Measurements from ENCODE around the gene CCDC150.

Gene CCDC150

DNA sequence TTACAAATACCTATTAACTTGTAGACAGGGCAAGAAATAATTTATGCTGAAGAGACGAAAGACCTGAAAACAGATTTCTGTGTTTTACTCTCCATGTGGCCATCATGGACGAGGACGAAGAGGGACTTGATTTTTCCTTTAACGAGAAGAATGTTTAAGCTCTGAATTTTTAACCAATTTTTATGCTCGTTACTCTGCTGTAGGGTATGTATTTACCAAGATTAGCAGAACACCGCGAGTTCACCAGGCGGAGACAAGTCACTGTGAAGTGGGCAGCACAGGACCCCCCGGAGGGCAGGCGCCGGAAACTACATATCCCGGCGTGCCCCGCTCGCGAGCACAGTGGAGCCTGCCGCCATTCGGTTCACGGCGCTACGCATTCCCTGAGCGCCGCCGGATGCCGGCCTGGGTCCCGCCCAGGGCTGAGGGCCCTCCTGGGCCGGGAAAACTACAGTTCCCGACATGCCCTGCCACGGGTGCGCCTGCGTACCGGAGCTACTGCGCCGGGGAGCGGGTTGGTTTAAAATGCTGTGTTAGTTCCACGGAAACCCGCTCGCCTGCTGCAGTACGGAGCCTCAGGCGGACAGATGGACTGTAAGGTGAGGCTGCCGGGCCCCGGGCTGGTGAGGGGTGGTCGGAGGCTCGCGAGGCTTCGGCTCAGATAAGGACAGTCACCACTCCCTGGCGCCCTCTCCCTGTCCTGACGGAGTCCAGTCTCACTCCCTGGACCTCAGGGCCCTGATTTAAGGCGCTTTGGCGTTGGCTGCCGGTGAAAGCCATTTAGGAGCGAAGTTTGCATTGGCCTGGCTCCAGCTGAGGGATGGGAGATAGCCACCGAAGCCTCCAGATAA, at the start of gene CCDC150:
Gene CCDC150 (plus strand): TSS at position 536 of the 851 bp plus-strand sequence. CDS start 52 bp downstream, at position 588.
- Mint-ChIP-seq H3K27me3 (no peaks in the 10 kb centered on the region), H3K9me3 (no peaks in the 10 kb centered on the region), H3K36me3 (no peaks in the 10 kb centered on the region), H3K4me3 (peak within 1 kb of the TSS; percentile 91 to 96), H3K27ac (peak within 1 kb of the TSS; percentile 92), H3K4me1 (peaks cover 10 to 11% of the 10 kb centered on the region in 2 donors)
- DNase-seq = peak; percentile 95
- peak; percentile 100 for ATAC-seq (replicated peaks)

DNA sequence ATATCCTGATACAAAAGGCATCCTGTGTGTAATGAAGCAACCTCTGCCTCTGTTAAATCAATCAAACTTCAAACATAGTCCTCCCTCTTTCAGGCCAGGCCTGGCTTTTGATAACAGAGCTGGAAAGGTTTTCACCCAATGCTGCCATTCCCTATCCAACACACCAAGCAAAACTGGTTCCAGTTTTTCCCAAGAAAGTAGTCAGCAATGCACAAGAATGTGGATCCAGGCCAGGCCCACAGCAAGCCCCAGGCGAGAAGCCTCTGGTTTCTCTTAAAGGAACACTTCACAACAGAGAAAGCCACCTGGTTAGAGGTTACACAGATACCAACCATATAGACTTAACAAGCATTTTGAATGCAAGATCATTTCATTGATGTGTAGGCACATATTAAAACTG, 49.2 kb upstream of the CCDC150 start:
- Mint-ChIP-seq H3K9me3 (no peaks in the 10 kb centered on the region), H3K4me3 (no peak overlapping the region), H3K36me3 (no peaks in the 10 kb centered on the region), H3K27ac (no peak overlapping the region), H3K4me1 (peaks cover 4 to 11% of the 10 kb centered on the region in 2 donors), H3K27me3 (peaks cover 47 to 78% of the 10 kb centered on the region in 2 donors)
- no peak for DNase-seq
- ATAC-seq (replicated peaks) = no peak

DNA sequence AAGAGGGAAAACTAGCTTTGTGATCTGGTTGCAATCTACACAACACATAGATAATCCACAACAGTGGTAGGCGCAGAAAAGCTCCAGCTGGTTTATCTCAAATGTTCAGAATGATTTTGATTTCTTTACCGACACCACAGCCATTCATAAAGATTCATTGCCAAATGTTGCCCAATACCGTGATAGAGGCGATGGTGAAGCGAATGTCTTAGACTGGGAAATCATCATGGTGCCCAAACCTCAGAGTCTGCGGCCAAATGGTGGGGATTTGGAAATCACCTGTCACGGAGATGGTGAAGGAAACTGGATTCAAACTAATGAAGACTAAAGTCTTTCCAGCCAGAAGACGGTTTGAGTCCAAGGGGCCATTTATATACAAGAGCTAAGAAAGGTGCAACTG, 48.5 kb upstream of the CCDC150 start:
- Mint-ChIP-seq H3K27ac (no peak overlapping the region), H3K4me1 (peaks cover 4 to 11% of the 10 kb centered on the region in 2 donors), H3K36me3 (no peaks in the 10 kb centered on the region), H3K27me3 (peaks cover 53 to 82% of the 10 kb centered on the region in 2 donors), H3K9me3 (no peaks in the 10 kb centered on the region), H3K4me3 (no peak overlapping the region)
- ATAC-seq (replicated peaks) (no peak), DNase-seq (no peak)

- Mint-ChIP-seq H3K4me3 (no peak overlapping the region), H3K4me1 (peaks cover 4 to 11% of the 10 kb centered on the region in 2 donors), H3K27me3 (peaks cover 55 to 80% of the 10 kb centered on the region in 2 donors), H3K9me3 (no peaks in the 10 kb centered on the region), H3K27ac (no peak overlapping the region), H3K36me3 (no peaks in the 10 kb centered on the region)
- ATAC-seq (replicated peaks) (no peak), DNase-seq (no peak)
These were observed 47.9 kb upstream of the CCDC150 start for GRCh38 chr2:196591621-196592022.

GRCh38 chr2:196592331-196592910, 47.1 kb upstream of the CCDC150 start:
- Mint-ChIP-seq H3K27me3 (peaks cover 57 to 85% of the 10 kb centered on the region in 2 donors), H3K4me3 (peak overlapping the region; percentile 73 to 78), H3K27ac (no peak overlapping the region), H3K36me3 (no peaks in the 10 kb centered on the region), H3K4me1 (peaks cover 4 to 11% of the 10 kb centered on the region in 2 donors), H3K9me3 (no peaks in the 10 kb centered on the region)
- ATAC-seq (replicated peaks) (peak; percentile 42 to 45), DNase-seq (no peak)

DNA sequence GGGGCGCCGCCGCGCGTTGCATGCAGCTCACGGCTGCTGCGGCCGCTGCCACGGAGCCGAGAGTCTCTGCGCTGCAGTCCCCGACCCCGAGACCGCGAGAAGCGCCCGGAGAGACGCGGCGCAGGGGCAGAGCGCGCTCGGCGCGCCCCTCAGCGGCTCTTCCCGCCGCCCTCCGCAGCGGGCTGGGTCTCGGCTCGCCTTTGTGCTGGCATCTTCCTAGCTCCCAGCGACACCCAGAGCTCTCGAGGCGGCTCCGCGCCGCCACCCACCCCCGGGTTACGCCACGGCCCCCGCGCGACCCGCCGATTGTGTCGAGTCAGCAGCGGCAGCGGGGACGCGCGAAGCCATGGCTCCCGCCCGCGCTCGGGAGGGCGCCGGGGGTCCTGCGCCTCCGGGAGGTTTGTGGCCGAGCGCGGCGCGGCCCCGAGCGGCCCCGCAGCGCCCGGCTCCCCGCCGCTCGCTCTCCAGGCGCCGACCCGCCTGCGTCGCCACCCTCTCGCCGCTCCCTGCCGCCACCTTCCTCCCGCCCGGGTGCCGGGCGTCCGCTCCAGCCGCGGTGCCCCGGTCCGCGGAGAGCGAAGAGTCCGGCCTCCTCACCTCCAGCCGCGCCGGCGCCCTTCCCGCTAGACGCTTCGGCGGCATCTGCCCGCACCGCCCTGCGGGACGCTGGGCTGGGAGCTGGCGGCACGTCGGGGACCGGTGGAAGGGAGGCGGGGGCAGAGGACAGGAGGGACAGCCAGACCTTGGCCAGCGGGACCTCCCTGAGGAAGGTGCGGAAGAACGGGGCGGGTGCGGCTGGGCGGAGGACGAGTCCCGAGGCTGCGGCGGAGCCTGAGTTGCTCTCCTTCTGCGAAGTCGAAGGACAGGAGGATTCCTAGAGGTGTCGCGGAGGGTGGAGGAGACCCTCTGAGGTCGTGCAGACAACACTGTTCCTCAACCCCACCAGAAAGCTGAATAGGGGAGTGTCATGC, 46.3 kb upstream of the CCDC150 start, which contains the start of gene HECW2:
Gene HECW2 (minus strand): TSS at position 644 of the 971 bp plus-strand sequence.
- peaks cover 4 to 11% of the 10 kb centered on the region in 2 donors for H3K4me1 Mint-ChIP-seq
- ATAC-seq (replicated peaks) (peak; percentile 71 to 72), DNase-seq (no peak)
- peak within 1 kb of the TSS; percentile 73 to 78 for H3K4me3 Mint-ChIP-seq
- no peak within 1 kb of the TSS for H3K27ac Mint-ChIP-seq
- H3K9me3 Mint-ChIP-seq = no peaks in the 10 kb centered on the region
- H3K27me3 Mint-ChIP-seq = peaks cover 51 to 84% of the 10 kb centered on the region in 2 donors
- no peaks in the 10 kb centered on the region for H3K36me3 Mint-ChIP-seq

DNA sequence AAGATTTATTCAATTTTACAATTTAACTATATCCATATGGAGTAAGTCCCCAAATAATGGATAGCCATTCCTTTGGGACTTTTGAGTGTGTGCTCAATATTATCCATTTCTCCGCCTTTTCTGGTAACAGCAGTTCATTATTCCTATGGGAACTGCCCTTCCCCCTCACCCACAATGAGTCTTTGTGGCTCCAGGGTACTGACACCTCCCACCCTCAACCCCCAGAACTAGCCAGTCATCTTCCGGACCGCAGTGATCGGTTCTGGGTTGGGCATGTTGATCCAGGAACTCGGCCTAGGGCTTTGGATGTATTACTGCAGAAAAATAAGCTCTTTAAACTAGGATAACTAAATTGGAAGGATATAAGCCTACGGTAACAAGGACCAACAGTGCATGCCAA, 45.4 kb upstream of the CCDC150 start:
- H3K36me3 Mint-ChIP-seq = no peaks in the 10 kb centered on the region
- H3K9me3 Mint-ChIP-seq = no peaks in the 10 kb centered on the region
- ATAC-seq (replicated peaks) = no peak
- H3K27ac Mint-ChIP-seq = no peak overlapping the region
- H3K4me1 Mint-ChIP-seq = peaks cover 4 to 11% of the 10 kb centered on the region in 2 donors
- peaks cover 50 to 78% of the 10 kb centered on the region in 2 donors for H3K27me3 Mint-ChIP-seq
- DNase-seq = no peak
- H3K4me3 Mint-ChIP-seq = no peak overlapping the region

DNA sequence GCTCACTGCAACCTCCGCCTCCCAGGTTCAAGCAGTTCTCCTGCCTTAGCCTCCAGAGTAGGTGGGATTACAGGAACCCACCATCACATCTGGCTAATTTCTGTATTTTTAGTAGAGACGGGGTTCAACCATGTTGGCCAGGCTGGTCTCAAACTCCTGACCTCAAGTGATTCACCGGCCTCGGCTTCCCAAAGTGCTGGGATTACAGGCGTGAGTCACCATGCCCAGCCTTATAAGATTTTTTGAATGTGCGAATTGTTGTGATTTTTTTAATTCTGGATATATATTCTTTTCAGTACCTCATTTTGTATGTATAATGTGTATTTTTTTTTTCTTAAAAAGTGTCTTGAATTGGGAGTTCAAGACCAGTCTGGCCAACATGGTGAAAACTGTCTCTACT, 42.0 kb upstream of the CCDC150 start:
- Mint-ChIP-seq H3K36me3 (no peaks in the 10 kb centered on the region), H3K27ac (no peak overlapping the region), H3K9me3 (no peaks in the 10 kb centered on the region), H3K4me1 (peaks cover 4 to 5% of the 10 kb centered on the region in 2 donors), H3K27me3 (peaks cover 38 to 62% of the 10 kb centered on the region in 2 donors), H3K4me3 (no peak overlapping the region)
- DNase-seq (no peak), ATAC-seq (replicated peaks) (no peak)

DNA sequence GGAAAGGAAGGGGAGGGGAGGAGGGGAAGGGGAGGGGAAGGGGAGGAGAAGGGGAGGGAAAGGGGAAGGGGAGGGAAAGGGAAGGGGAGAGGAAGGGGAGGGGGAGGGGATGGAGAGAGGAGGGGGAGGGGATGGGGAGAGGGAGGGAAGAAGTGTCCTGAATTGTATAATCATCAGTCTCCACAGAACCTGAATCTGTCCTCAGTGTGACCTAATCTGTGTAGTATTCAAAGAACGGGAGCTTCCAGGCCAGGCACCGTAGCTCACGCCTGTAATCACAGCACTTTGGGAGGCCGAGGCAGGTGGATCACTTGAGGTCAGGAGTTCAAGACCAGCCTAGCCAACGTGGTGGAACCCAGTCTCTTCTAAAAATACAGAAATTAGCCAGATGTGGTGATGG, 41.1 kb upstream of the CCDC150 start:
- H3K27me3 Mint-ChIP-seq = peaks cover 38 to 59% of the 10 kb centered on the region in 2 donors
- no peak for DNase-seq
- H3K9me3 Mint-ChIP-seq = no peaks in the 10 kb centered on the region

DNA sequence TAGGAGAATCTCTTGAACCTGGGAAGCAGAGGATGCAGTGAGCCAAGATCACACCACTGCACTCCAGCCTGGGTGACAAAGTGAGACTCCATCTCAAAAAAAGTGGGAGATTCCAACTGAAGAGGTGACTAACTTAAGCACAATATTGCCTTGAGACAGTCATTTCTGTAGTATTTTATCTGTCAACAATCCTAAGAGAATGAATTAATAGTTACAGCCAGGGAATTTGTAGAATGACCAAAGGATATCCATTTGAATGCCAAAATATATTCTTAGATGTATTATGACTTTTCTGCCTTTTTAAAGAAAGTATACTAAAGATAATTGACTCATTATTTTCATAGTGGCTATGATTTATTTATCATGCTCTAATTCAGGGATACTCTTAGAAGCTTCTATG, 40.7 kb upstream of the CCDC150 start:
- Mint-ChIP-seq H3K4me1 (peaks cover 0 to under 1% of the 10 kb centered on the region in 2 donors), H3K36me3 (no peaks in the 10 kb centered on the region), H3K27me3 (peaks cover 38 to 54% of the 10 kb centered on the region in 2 donors), H3K27ac (no peak overlapping the region), H3K4me3 (no peak overlapping the region), H3K9me3 (no peaks in the 10 kb centered on the region)
- no peak for DNase-seq
- ATAC-seq (replicated peaks) = no peak

More for the DNA sequence above, 41.1 kb upstream of the CCDC150 start:
- ATAC-seq (replicated peaks) = no peak
- Mint-ChIP-seq H3K4me1 (peaks cover 3 to 4% of the 10 kb centered on the region in 2 donors), H3K27ac (no peak overlapping the region), H3K4me3 (no peak overlapping the region), H3K36me3 (no peaks in the 10 kb centered on the region)

DNA sequence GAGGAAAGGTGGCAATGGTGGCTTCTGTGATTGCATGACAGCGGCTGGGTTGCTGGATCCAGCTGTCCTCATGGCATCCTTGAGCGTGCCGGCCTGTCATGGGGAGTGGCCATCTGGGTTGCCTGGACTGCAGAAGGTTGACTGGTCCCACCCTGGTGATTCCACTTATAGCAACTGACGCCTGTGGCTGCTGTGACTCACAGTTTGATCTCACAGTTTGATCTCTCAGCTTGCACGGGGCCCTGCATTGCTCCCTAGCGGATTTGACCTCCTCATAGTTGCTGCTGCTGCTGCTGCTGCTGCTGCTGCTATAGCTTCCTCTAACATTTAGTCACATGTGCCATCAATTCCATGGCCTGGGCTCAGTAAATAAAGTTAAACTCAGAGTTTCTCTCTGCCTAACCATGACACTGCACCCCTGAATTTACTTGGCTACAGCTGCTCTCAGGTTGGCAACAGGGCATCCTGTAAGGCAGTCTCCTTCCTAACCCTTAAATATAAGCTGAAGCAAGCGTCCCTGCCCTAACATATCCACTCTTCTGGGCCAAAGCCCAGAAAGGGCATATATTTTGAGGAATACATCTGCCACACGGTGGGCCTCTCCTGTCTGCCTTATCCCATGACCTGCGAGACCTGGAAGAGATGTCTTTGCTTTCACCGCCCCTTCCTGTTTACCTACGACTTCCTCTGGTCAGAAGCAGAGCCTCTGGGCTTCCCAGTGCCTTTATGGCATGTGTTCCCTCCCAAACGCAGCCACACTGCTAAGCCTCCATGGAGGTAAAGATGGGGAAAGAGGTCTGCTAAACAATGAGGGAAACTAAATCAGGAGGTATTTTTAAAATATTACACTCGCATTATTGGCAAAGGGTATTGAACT, 37.8 kb upstream of the CCDC150 start:
- Mint-ChIP-seq H3K27ac (no peak overlapping the region), H3K9me3 (no peaks in the 10 kb centered on the region), H3K36me3 (no peaks in the 10 kb centered on the region), H3K4me1 (no peaks in the 10 kb centered on the region), H3K27me3 (peaks cover 20 to 33% of the 10 kb centered on the region in 2 donors), H3K4me3 (no peak overlapping the region)
- DNase-seq = no peak
- ATAC-seq (replicated peaks) = no peak

DNA sequence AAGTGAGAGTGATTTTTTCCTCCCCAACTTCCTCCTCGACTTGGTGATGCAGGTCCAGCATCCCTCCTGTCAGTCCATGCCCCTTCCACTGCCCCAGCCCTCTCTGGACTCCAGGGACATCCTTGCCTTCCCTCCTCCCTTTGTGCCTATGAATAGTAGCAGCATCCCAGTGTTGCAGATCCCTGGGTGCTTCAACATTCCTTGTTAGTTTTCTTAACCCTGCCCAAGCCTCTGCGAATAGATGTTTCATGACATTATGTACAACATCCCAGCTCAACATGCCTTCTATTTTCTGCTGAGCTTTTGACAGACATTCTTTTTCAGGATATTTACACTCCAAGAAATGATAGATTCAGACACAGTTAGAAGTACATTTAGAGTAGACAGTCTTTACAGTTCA, 35.3 kb upstream of the CCDC150 start:
- H3K4me1 Mint-ChIP-seq = no peaks in the 10 kb centered on the region
- H3K36me3 Mint-ChIP-seq = no peaks in the 10 kb centered on the region
- DNase-seq (no peak), ATAC-seq (replicated peaks) (no peak)
- peaks cover 21% of the 10 kb centered on the region in 2 donors for H3K27me3 Mint-ChIP-seq
- no peak overlapping the region for H3K4me3 Mint-ChIP-seq
- H3K9me3 Mint-ChIP-seq = peaks cover 0 to 4% of the 10 kb centered on the region in 2 donors
- no peak overlapping the region for H3K27ac Mint-ChIP-seq

GRCh38 chr2:196606516-196606915, 33.0 kb upstream of the CCDC150 start:
- H3K4me1 Mint-ChIP-seq = no peaks in the 10 kb centered on the region

More at GRCh38 chr2:196606516-196606915, 33.0 kb upstream of the CCDC150 start:
- H3K9me3 Mint-ChIP-seq = peaks cover 0 to 4% of the 10 kb centered on the region in 2 donors
- H3K4me3 Mint-ChIP-seq = no peak overlapping the region
- no peak overlapping the region for H3K27ac Mint-ChIP-seq
- H3K36me3 Mint-ChIP-seq = no peaks in the 10 kb centered on the region
- H3K27me3 Mint-ChIP-seq = peaks cover 11 to 21% of the 10 kb centered on the region in 2 donors
- DNase-seq = no peak
- no peak for ATAC-seq (replicated peaks)
